HG03460 (cell line): ENCODE measurements around the gene THBS1.

Experiments
- ATAC-seq: cut with Tn5 transposase; IDR thresholded peaks from one replicate; pipeline ENCODE4 v1.9.1; 2021; ENCODE audit not compliant: unreplicated experiment

Gene THBS1

DNA sequence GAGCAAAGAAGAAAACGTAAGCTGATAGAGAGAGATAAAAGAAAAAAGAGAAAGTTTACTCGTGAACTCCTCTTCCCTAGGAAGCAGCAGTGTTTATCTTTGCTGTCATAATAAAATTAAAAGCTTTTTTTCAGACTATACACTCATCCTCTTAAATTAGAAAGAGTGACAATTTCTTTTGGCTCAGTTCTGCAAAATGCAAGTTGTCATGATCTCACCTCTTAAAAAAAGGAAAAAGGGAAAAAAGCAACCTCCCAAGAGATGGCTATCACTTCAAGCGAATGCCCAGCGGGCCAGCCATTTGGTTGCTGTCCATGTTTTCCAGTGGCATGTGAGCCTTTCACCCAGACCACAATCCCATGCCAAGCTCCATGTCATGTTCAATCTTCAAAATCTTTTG lies 7.0 kb upstream of the THBS1 start:
- no peak for ATAC-seq

DNA sequence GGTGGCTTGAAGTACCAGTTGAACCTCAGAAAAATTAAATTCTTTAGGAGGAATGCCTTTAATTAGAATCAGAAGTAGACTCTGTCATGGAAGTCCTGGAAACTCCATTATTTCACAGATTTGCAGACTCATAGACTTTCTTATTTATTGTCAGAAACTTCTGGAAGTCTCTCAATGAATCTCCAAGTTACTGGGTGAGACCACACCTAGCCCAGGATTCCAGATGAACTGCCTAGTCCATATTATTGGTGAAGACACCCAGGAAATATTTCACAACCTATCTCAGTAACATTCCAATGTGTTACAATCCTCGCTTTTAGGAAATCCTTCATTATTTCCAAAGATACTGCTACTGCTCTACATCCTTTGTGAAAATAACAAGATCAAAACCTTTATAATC lies 6.5 kb upstream of the THBS1 start:
- ATAC-seq = no peak

DNA sequence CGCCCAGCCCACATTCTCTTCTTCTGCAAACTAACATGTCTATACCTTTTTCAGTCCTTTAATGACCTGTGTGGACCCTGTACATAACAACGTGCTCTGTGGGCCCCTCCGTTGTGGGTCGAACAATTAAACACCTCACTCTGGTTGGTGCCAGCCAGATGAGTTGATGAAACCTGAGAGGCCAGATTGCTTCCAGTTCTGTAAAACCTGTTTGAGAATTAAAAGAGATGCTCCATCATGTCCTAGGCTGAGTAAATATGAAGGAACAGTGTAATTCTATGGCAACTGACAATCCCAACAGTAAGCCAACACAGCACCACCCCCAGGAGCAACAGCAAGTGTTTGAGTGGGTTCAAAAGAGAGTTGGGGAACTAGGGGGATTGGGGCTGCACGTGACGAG lies 5.7 kb upstream of the THBS1 start:
- no peak for ATAC-seq

DNA sequence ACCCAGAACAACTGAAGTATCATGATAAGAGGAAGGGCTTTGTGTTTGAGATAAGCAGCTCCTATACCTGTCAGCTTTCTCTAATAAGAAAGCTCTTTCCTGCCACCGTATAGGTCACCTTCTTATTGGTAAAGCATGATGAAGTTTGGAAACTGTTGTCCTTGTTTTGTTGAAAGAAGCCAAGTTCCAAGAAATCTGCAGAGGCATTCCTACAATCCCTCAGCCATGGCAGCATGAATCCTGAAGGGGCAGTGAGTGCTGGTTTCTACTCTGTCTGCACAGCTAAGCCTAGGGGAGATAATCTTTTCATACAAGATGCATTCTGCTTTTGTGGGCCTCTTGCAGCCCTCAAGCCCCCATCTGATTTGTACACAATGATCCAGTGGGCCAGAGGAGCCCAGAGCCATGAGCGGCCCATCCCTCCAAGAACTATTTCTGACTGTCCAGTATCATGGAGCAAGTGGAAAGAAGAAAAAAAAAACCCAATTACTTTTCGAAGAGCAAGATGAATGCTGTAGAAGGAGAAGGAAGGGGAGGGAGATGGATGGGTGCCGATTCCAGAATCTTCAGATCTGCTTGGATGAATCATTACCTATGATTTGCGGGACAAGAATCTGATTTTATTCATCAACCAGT lies 1.9 kb upstream of the THBS1 start:
- ATAC-seq = no peak

DNA sequence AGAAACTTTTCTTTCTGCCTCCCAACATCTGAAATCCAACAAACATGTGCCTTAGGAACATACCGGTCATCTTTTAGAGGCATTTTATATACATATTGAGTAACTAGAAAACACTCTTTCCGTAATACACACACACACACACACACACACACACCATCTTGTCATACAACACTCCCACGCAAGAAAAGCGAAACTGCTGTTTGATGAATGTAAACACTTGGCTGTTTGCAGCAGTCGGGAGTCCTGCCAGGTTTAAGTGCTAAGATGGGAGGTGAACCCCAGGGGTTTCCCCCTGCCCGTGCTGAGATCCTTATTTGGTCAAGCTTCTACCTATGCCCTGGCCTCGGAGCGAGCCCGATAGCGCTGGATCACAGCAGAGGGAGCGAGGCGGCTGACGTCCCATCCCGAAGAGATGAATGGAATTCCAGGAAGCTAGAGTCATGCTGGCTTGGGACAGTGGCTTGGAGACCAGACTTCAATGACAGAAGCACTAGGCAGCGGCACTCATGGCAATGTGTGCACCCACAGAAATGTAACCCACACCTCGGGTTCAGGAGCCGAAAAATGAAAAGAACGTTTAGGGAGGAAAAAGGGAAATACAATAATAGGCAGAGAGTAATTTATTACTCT lies 1.3 kb upstream of the THBS1 start:
- no peak for ATAC-seq

DNA sequence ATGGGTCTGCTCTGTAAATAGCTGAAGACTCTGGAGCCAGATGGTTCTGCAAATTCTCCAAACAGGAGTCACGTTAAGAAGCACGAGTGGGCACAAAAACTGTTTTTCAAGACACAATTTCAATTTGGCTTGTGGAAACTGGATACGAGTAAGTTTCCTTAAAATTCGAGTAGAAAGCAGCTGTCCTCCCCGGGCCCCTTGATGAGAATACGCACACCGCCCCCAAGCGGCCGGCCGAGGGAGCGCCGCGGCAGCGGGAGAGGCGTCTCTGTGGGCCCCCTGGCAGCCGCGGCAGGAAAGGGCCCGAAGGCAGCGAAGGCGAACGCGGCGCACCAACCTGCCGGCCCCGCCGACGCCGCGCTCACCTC lies 778 bp upstream of the THBS1 start:
- ATAC-seq = no peak

DNA sequence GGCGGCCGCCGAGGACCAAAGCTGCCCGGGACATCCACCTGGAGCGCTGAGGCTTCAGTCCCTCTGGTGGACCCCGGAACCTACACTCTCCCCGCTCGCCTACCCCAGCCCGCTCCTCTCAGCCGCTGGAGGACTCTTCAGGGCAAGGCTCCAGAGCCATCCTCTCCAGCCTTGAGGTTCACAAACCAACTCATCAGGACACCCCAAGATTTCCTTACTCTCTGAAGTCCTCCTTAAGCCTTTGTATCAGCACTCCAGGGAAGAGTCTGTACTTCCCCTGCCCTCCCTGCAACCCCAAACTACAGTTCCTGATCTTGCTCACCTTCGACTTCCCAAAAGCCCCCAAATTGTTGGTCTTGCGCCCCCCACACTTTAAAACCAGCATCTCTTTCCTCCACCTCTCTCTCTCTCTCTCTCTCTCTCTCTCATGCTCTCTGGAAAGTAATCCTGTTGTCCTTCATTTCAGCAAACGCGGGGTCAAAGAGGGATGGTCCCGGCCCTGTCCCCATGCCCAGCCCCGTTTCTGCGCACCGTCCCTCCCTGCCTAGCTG lies 438 bp downstream of the THBS1 start:
- ATAC-seq = no peak

DNA sequence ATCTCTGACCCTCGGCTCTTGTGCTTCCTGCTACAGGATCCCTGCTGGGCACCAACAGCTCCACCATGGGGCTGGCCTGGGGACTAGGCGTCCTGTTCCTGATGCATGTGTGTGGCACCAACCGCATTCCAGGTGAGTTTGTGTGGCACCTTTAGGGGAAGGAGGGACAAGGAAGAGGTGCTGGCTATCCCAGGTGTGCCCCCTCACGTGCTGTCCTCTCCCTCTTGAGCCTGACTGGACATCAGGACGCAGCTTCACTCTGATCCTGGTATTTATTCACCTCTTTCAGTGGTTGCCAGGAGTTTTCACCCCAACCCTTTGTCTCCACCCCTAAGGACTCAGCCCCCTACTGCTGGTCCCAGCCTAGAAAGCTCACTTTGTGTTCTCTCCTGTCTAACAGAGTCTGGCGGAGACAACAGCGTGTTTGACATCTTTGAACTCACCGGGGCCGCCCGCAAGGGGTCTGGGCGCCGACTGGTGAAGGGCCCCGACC lies 960 bp downstream of the THBS1 start:
- no peak for ATAC-seq

DNA sequence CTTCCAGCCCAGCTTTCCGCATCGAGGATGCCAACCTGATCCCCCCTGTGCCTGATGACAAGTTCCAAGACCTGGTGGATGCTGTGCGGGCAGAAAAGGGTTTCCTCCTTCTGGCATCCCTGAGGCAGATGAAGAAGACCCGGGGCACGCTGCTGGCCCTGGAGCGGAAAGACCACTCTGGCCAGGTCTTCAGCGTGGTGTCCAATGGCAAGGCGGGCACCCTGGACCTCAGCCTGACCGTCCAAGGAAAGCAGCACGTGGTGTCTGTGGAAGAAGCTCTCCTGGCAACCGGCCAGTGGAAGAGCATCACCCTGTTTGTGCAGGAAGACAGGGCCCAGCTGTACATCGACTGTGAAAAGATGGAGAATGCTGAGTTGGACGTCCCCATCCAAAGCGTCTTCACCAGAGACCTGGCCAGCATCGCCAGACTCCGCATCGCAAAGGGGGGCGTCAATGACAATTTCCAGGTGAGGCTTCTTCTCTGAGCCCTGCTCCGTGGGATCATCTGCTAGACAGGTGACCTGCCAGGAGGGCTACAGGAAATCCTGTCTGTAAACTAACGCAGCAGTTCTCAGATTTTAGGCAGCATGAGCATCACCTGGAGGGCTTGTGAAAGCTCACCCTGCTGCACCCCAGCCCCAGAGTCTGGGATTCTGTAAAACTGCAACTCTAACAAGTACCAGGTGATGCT lies 1.6 kb downstream of the THBS1 start:
- ATAC-seq = no peak

DNA sequence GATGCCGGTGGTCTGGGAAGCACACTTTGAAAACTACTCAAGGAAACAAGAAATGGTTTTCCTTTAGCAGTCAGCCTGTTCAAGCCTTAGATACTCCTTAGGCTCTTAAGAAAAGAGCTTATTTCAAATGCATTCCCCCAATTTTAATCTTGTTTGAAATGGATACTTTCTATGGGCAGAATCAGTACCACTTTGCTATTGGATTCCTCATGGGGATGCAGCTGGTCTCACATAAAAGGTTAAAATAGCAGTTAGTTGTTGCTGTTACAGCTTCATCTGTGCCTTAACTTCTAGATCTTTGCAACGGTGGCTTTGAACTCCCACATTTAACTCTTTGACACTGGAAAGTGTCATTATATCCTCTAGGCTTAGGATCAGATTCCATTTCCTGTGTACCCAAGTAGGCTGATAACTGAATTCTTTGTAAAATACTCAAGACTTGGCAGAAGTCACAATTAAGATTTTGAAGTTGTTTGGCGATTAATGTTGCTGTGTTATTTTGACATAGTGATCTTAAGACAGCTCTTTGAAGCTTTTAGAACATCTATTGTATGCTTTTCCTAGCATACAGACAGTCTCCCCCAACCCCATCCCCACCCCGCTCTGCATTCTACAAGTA lies 2.2 kb downstream of the THBS1 start:
- ATAC-seq = no peak

DNA sequence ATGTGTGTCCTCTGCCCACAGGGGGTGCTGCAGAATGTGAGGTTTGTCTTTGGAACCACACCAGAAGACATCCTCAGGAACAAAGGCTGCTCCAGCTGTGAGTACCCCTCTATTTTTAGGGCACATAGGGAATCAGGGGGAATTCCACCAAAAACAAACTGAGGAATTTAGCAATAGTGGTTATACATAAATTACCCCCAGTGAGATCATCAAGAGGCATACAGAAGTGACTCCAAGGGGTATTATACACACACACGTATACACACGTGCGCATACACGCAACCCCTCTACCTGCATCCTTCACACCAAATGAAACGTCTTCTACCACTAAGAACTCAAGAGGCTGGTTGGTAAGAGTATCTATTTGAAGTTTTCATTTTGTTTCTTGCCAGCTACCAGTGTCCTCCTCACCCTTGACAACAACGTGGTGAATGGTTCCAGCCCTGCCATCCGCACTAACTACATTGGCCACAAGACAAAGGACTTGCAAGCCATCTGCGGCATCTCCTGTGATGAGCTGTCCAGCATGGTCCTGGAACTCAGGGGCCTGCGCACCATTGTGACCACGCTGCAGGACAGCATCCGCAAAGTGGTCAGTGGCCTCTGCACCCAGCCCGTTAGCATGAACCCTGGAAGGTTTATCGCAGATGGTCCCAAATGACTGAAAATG lies 2.9 kb downstream of the THBS1 start:
- no peak for ATAC-seq

DNA sequence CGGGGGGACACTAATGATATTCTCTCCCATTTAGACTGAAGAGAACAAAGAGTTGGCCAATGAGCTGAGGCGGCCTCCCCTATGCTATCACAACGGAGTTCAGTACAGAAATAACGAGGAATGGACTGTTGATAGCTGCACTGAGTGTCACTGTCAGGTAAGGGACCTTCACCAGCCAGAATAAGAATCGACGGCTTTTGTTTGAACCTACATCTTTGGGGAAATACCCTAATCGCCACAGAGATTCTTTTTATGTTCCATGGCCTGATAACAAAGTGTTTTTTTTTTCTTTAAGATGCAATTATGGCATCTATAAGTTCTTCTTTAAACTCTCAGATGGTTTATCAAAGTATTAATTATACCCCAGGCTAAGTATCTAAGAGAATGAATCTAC lies 3.4 kb downstream of the THBS1 start:
- no peak for ATAC-seq

DNA sequence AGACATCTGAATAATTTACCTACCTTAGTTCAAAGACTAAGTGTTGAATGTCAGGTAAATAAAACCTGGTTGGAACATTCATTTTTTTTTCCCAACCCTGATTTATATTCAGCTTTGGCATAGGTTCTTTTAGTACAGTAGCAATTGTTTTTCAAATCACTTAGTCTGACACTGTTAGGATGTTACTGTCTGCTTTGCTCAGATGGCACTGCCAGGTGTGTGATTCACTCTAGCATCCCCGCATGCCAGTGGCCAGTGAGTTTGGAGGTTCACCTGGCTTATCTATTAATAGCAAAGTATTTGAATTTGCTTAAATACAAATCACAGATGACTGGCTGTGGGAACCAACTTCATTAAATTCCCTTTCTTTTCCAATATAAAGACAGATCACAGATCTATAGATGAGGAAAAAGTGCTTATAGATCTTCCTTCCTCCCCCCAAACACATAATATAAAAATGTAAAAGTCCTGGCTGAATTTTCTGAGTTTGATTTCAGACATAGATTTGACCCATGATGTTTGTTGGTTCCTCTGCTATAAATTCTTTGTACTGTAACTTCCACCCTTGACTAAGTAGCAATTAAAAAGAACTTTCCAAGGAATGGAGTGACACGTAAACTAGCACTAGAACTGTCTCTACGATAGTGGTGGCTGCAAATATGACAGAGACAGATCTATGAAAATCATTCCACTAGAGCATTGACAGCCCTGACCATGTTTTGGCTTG lies 3.9 kb downstream of the THBS1 start:
- ATAC-seq = no peak

DNA sequence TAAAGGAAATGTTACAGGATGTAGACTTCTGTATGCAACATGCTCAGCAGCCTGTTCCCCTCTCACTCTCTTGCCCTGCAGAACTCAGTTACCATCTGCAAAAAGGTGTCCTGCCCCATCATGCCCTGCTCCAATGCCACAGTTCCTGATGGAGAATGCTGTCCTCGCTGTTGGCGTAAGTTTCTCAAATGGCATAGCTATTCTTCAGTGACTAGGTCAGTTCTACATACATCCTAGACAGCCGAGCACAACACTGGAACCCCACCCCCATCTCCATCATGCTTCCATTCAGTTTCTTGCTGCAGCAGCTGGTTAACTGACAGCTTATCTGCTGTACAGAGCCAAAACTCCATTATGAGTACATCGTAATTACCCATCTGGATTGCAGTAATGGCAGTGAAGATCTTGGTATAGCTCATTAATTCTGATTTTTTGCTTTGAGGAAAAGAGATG lies 4.5 kb downstream of the THBS1 start:
- ATAC-seq = no peak

DNA sequence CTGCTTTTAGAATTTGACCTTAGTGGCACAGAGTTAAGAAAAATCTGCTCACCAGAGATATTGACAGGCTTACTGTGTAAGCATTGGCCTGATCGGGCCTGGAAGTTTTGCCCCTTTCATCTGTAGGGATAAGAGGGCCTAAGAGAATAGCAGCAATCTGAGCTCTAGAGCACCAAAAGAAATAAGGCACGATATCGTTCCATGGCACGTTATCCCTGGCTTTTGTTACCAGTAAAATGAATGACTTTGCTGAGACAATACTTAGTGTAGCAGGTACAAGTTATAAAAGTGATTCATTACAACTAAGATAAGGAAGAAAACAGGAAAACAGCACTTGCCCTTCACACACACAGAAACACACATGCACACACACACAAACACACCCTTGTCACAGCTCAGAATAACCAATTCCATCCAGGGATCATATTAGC lies 5.0 kb downstream of the THBS1 start:
- ATAC-seq = no peak

DNA sequence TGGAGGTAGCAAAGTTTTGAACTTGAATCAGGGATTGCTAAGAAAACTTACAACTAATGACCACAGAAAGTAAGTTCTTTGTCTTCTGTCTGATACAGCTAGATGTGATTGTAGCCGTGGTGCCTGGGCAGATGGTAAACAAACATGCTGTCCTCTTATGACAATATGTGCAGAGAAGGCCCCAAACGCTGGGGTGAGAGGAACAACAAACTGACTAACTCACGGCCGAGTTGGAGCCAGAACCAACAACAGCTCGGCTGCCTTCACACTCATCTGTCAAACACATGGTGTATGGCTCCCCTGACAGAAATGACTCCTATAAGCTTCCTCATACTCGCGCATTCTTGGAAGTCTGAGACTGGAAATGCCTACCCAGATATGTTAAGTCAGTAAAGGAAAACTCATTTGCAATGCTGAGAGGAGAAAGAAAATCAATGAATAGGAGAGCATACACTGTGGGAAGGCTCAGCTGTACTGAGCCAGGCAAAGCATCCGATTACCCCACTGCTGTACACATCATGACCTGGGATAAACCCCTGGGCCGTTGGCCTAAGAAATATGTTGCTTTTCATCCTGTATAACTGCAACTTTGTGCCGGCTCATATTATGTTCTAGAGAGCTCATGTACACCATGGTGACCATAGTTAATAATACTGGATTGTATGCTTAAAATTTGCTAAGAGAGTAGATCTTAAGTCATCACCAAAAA lies 5.7 kb downstream of the THBS1 start:
- no peak for ATAC-seq

DNA sequence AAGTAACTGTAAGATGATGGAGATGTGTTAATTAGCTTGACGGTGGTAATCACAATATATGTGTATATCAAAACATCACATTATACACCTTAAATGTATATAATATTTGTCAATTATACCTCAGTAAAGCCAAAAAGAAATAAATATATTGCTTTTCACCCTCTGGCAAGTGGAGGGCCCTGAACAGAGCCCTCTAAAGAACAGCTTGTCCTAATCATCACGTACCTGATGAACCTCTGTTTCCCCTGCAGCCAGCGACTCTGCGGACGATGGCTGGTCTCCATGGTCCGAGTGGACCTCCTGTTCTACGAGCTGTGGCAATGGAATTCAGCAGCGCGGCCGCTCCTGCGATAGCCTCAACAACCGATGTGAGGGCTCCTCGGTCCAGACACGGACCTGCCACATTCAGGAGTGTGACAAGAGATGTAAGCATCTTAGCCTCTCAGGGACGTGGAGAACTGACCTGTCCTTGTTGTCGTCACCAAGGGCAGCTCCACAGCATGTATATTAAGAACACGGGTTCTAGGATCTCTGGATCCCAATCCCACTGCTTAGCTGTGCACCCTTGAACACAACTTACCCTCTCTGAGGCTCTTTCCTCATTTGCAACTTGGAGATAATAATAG lies 6.3 kb downstream of the THBS1 start:
- no peak for ATAC-seq

DNA sequence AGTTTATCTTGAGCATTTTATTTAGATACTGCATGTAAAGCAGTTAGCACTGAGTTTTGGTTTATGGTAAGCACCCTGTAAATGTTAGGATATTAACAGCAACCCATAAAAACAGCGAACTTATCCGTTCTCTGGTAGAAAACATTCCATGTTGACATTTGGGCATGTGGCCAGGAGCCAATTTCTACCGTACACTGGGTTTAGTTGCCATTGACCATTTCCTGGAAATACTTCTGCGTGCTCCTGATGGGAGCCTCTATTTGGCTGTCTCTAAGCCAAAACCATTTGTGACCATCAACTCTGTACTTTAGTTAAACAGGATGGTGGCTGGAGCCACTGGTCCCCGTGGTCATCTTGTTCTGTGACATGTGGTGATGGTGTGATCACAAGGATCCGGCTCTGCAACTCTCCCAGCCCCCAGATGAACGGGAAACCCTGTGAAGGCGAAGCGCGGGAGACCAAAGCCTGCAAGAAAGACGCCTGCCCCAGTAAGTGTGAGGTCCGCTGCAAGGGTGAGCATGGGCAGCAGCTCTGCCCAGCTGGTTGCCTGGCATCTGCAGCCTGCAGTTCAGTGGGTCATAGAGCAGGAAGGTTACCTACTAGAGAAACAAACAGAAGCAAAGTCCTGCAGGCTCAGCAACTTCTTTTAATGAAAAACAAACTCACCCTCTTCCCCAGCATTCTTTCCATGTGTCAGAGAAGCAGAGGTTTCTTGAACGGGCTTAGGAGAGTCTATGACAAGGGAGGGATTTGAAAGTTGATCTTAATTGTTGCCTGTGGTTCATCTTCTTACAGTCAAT lies 7.1 kb downstream of the THBS1 start:
- no peak for ATAC-seq
